Measurements from ENCODE around the gene ALDH1L2. TPM values are rescaled to one million over a fixed set of nuclear protein-coding genes. Genes with fewer than 3 reads are reported as not detected.

Gene ALDH1L2
- total RNA-seq, 1 donor, result 79.1 TPM

DNA sequence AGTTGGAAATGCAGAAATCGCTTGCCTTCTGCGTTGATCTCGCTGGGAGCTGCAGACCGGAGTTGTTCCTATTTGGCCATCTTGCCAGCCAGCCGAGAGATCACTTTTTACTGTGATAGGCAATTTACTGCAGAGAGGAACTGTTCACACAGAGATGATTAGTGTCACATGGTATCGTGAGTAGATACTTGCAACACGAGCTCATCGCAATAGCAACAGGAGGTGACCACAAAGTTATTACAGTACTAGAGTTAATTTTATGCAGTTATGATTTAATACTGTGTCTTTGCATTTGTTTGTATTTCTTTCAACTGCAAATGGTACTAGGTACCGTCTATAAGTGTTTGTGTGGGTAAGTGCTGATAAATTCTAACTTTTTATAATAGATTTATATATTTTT lies 70.4 kb downstream of the ALDH1L2 start:
- no peak overlapping the region for H3K4me3 ChIP-seq (ENCODE audit: low read depth, low read length)
- TF ChIP-seq, protein P1, sequence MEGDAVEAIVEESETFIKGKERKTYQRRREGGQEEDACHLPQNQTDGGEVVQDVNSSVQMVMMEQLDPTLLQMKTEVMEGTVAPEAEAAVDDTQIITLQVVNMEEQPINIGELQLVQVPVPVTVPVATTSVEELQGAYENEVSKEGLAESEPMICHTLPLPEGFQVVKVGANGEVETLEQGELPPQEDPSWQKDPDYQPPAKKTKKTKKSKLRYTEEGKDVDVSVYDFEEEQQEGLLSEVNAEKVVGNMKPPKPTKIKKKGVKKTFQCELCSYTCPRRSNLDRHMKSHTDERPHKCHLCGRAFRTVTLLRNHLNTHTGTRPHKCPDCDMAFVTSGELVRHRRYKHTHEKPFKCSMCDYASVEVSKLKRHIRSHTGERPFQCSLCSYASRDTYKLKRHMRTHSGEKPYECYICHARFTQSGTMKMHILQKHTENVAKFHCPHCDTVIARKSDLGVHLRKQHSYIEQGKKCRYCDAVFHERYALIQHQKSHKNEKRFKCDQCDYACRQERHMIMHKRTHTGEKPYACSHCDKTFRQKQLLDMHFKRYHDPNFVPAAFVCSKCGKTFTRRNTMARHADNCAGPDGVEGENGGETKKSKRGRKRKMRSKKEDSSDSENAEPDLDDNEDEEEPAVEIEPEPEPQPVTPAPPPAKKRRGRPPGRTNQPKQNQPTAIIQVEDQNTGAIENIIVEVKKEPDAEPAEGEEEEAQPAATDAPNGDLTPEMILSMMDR (IDR thresholded peaks at IDR 0.05; ENCODE audit: insufficient read depth, low read length), result no peak
- DNase-seq (ENCODE audit: low read depth), result no peak

DNA sequence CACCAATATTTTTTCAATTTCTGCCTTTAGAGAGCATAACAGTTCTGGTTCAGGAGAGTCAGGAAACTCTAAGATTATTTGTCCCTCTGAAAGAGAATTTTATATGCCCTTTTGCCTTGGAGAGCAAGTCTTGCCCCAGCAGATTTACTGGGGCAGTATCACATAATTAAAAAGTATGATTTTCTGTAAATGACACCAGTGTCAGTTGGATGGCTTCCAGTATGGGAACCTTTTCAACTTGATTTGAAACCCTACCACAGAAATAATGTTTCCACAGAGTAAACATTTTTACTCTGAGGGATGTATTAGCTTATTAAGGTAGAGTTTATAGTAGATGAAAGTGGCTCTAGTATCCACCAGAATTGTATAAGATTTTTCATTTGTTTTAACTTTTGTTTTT lies 82.8 kb downstream of the ALDH1L2 start:
- no peak overlapping the region for H3K4me3 ChIP-seq (ENCODE audit: low read depth, low read length)
- no peak for DNase-seq (ENCODE audit: low read depth)
- TF ChIP-seq, protein P1 (IDR thresholded peaks at IDR 0.05; ENCODE audit: insufficient read depth, low read length), result no peak

DNA sequence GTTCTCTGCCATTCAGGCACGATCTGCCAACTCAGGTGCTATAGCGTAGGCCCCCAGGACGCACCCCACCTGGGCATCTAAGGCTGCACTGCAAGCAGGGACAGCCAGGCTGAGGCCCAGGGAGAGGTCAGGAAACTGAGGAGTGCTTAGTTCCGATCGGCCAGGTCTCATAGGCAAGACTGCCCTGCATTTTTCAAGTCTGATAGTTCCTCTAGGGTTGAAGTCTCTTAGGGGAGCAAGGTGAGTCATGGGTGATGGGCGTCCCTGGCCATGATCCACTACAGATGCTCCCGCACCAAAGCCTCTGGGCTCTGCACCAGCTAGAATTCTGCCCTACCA lies 84.9 kb downstream of the ALDH1L2 start:
- no peak overlapping the region for H3K4me3 ChIP-seq (ENCODE audit: low read depth, low read length)
- DNase-seq (ENCODE audit: low read depth), result no peak
- TF ChIP-seq, protein P1 (IDR thresholded peaks at IDR 0.05; ENCODE audit: insufficient read depth, low read length), result no peak

DNA sequence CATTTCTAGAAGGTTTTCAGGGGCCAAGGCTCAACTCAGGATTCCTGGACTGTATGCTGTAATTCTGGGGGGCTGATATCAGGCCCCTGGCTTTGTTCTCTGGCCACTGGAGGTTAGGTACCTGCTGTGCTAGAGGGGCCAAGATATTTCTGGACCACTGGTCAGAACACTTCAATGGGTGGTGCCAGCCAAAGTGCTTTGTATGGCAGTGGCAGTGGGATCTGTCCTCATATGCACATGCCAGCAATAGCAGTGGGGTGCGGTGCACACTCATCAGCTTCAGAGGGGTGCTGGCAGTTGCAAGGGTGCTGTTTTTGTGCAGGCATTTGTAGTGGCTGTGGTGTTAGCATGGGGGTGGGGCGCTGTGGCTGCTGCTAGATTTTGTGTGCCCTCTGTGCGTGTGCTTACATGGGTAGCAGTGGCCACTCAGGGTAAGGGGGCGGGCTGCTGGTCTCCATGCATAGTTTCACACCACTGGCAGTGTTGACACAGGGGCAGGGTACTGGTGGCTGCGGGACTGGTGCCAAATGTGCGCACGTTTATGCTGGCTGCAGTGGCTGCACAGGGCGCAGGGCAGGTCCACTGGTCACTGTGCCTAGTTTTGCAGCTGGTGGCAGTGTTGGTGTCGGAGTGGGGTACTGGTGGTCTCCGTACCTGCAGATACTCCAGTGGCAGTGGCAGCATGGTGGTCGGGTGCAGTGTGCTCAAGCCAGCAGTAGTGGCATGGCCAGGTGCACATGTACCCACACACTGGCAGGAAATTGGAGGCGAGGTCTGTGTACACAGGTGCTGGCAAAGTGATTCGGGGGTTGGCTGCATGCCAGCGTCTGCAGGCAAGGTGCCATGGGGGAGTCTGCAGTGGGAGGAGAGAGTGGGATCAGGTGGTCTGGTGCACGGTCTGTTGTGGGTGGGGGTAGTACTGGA lies 85.6 kb downstream of the ALDH1L2 start:
- TF ChIP-seq, protein P1 (IDR thresholded peaks at IDR 0.05; ENCODE audit: insufficient read depth, low read length), result no peak
- DNase-seq (ENCODE audit: low read depth), result no peak
- H3K4me3 ChIP-seq (ENCODE audit: low read depth, low read length), result no peak overlapping the region

- TF ChIP-seq, protein P1 (IDR thresholded peaks at IDR 0.05; ENCODE audit: insufficient read depth, low read length), result no peak
- no peak overlapping the region for H3K4me3 ChIP-seq (ENCODE audit: low read depth, low read length)
- DNase-seq (ENCODE audit: low read depth), result no peak
These were observed 86.7 kb downstream of the ALDH1L2 start for GRCh38 chr12:104997541-104997940.

GRCh38 chr12:104994336-104994735 lies 89.9 kb downstream of the ALDH1L2 start:
- no peak for DNase-seq (ENCODE audit: low read depth)

More at GRCh38 chr12:104994336-104994735, 89.9 kb downstream of the ALDH1L2 start:
- H3K4me3 ChIP-seq (ENCODE audit: low read depth, low read length), result no peak overlapping the region
- TF ChIP-seq, protein P1 (IDR thresholded peaks at IDR 0.05; ENCODE audit: insufficient read depth, low read length), result no peak

All from fibroblast of the aortic adventitia (primary cell).